ENCODE measurements around the gene ZNF597.

ZNF597 gene

GRCh38 chr16:3401719-3402397, 41.4 kb downstream of the ZNF597 start:
- Histone ChIP-seq H3K9me3 (ENCODE audit: control insufficient read depth, insufficient read depth, low read length) (peaks cover 35% of the 10 kb centered on the region; the same call in 1 of the 2 replicates), H3F3A (ENCODE audit: control insufficient read depth, insufficient read depth) (no peaks in the 10 kb centered on the region), H3K36me3 (ENCODE audit: control insufficient read depth, low read length) (peaks cover 55% of the 10 kb centered on the region), H3K9me2 (replicated peaks; ENCODE audit: control insufficient read depth, low read length) (no peaks in the 10 kb centered on the region), H3K4me2 (ENCODE audit: low read length) (peak overlapping the region; percentile 95), H3K27ac (ENCODE audit: low read depth, low read length) (0 out of 2 replicates have a peak overlapping the region, but pooled peaks have one; percentile 2), H4K20me1 (ENCODE audit: control insufficient read depth, insufficient read depth, low read depth, low read length) (no peaks in the 10 kb centered on the region), H3K79me2 (ENCODE audit: control insufficient read depth, low read length) (peaks cover 56% of the 10 kb centered on the region), H3K4me1 (ENCODE audit: control insufficient read depth, low read length) (peaks cover 12% of the 10 kb centered on the region), H3K27me3 (ENCODE audit: control insufficient read depth, low read length) (no peaks in the 10 kb centered on the region), H3K4me3 (ENCODE audit: low read length) (peak overlapping the region; percentile 89)
- TF ChIP-seq EZH2phosphoT487 (IDR thresholded peaks at IDR 0.05; ENCODE audit: borderline replicate concordance, low read length) (no peak), CTCF (IDR thresholded peaks at IDR 0.05; ENCODE audit: low read depth, low read length, poor library complexity, severe bottlenecking) (no peak)

GRCh38 chr16:3400779-3401688, 42.3 kb downstream of the ZNF597 start, which contains the start of the genes ZNF174 and ZSCAN32:
TSS of gene ZNF174 (plus strand) at chr16:3401215. CDS start at chr16:3402005, 790 bp downstream.
TSS of gene ZSCAN32 (minus strand) at chr16:3401004. CDS start at chr16:3397557, 3,447 bp downstream.
- H3K79me2 ChIP-seq (ENCODE audit: control insufficient read depth, low read length), result peaks cover 64% of the 10 kb centered on the region
- H4K20me1 ChIP-seq (ENCODE audit: control insufficient read depth, insufficient read depth, low read depth, low read length), result no peaks in the 10 kb centered on the region
- H3K9me3 ChIP-seq (ENCODE audit: control insufficient read depth, insufficient read depth, low read length), result peaks cover 29% of the 10 kb centered on the region; the same call in 1 of the 2 replicates
- H3K4me3 ChIP-seq (ENCODE audit: low read length), result peak within 1 kb of the TSS; percentile 89
- 0 out of 2 replicates have a peak within 1 kb of the TSS, but pooled peaks have one; percentile 2 for H3K27ac ChIP-seq (ENCODE audit: low read depth, low read length)
- H3F3A ChIP-seq (ENCODE audit: control insufficient read depth, insufficient read depth), result no peaks in the 10 kb centered on the region
- peaks cover 55% of the 10 kb centered on the region for H3K36me3 ChIP-seq (ENCODE audit: control insufficient read depth, low read length)
- TF ChIP-seq CTCF (IDR thresholded peaks at IDR 0.05; ENCODE audit: low read depth, low read length, poor library complexity, severe bottlenecking), result peak; percentile 15
- TF ChIP-seq EZH2phosphoT487 (IDR thresholded peaks at IDR 0.05; ENCODE audit: borderline replicate concordance, low read length), result no peak
- peaks cover 12% of the 10 kb centered on the region for H3K4me1 ChIP-seq (ENCODE audit: control insufficient read depth, low read length)
- no peaks in the 10 kb centered on the region for H3K9me2 ChIP-seq (replicated peaks; ENCODE audit: control insufficient read depth, low read length)
- no peaks in the 10 kb centered on the region for H3K27me3 ChIP-seq (ENCODE audit: control insufficient read depth, low read length)
- H3K4me2 ChIP-seq (ENCODE audit: low read length), result peak within 1 kb of the TSS; percentile 95

GRCh38 chr16:3400446-3400778, 42.9 kb downstream of the ZNF597 start:
- Histone ChIP-seq H3K4me1 (ENCODE audit: control insufficient read depth, low read length) (peaks cover 12% of the 10 kb centered on the region), H3K27ac (ENCODE audit: low read depth, low read length) (no peak overlapping the region), H3K27me3 (ENCODE audit: control insufficient read depth, low read length) (no peaks in the 10 kb centered on the region), H3K4me3 (ENCODE audit: low read length) (peak overlapping the region; percentile 89), H3F3A (ENCODE audit: control insufficient read depth, insufficient read depth) (no peaks in the 10 kb centered on the region), H3K9me2 (replicated peaks; ENCODE audit: control insufficient read depth, low read length) (no peaks in the 10 kb centered on the region), H3K79me2 (ENCODE audit: control insufficient read depth, low read length) (peaks cover 69% of the 10 kb centered on the region), H3K4me2 (ENCODE audit: low read length) (peak overlapping the region; percentile 76), H4K20me1 (ENCODE audit: control insufficient read depth, insufficient read depth, low read depth, low read length) (no peaks in the 10 kb centered on the region), H3K36me3 (ENCODE audit: control insufficient read depth, low read length) (peaks cover 55% of the 10 kb centered on the region), H3K9me3 (ENCODE audit: control insufficient read depth, insufficient read depth, low read length) (peaks cover 29% of the 10 kb centered on the region; the same call in 1 of the 2 replicates)
- no peak for TF ChIP-seq EZH2phosphoT487 (IDR thresholded peaks at IDR 0.05; ENCODE audit: borderline replicate concordance, low read length)
- no peak for TF ChIP-seq CTCF (IDR thresholded peaks at IDR 0.05; ENCODE audit: low read depth, low read length, poor library complexity, severe bottlenecking)
